Tibial nerve (tissue), 3 donors: ENCODE data around the gene ARHGAP23.
"Not testable (repeated sequence)": the region's sequence is repeated elsewhere in the genome, so short reads cannot be mapped to it uniquely, and the experiment has no call there.

Experiments used
- POLR2A ChIP-seq, 2 donors: fragments of 450-650 bp; IDR thresholded peaks; one replicate each; pipeline ENCODE4 v1.6.1; 2017; ENCODE audit warnings: antibody characterized with exemption in 2 of 2, mild to moderate bottlenecking in 2 of 2, moderate library complexity in 2 of 2
- TF ChIP-seq, protein P1 (sequence below), 5 experiments: fragments of 200-600 bp in 3 of 5; fragments of 450-650 bp in 2 of 5; sonication (generic) in 3 of 5; IDR thresholded peaks; one replicate each; pipeline ENCODE4 v1.5.1; 2016 to 2019; ENCODE audit warnings: antibody characterized with exemption in 5 of 5, mild to moderate bottlenecking in 3 of 5, moderate library complexity in 2 of 5

DNA sequence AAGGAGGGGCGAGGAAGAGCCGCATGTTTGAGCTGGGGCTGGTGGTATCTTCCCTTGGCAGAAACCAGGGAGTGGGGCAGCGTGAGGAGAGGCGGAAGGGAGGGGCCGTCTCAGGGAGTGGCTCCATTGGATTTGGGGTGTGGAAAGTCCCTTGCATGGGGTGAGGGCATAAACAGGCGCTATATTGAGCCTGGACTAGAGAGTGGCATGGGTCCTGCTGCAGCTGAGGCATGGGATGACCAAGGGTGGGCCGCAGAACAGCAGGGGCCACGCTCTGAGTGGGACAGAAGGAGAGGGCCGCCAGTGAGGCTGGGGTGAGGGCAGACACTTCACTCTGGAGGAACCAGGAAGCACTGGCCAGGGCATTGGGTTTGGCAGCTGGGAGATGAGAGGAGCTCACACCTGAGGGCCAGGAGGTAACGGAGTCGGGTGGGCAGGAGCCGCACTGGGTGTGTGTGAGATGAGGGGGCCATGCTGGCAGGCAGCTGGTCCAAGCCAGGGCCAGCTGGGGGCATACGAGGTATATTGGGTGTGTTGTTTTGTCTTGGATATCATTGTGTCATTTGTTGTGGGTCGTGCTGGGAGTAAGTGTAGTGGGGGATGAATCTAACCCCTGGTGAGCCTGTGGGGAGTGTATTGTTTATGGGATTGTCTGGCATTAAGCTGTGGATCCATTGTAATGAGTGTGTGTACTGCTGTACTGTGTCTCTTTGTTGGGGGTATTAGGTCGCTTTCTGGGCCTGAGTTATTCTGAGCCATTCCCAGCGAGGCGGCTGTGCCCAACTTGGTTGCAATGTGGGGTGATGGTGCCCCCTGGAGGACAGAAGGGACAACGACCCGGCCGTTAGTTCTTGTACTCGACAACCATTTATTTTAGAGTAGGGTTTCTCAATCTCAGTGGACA lies 56.2 kb downstream of the ARHGAP23 start:
- TF ChIP-seq, protein P1, sequence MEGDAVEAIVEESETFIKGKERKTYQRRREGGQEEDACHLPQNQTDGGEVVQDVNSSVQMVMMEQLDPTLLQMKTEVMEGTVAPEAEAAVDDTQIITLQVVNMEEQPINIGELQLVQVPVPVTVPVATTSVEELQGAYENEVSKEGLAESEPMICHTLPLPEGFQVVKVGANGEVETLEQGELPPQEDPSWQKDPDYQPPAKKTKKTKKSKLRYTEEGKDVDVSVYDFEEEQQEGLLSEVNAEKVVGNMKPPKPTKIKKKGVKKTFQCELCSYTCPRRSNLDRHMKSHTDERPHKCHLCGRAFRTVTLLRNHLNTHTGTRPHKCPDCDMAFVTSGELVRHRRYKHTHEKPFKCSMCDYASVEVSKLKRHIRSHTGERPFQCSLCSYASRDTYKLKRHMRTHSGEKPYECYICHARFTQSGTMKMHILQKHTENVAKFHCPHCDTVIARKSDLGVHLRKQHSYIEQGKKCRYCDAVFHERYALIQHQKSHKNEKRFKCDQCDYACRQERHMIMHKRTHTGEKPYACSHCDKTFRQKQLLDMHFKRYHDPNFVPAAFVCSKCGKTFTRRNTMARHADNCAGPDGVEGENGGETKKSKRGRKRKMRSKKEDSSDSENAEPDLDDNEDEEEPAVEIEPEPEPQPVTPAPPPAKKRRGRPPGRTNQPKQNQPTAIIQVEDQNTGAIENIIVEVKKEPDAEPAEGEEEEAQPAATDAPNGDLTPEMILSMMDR (IDR thresholded peaks at IDR 0.05), result peak; percentile 76 to 92 (median 84)
- TF ChIP-seq POLR2A (IDR thresholded peaks at IDR 0.05), result not testable (repeated sequence)
